ENCODE results near the gene CMTM6.

GRCh38 chr3:32502118-32502945 lies at the start of gene CMTM6:
- TF ChIP-seq CTCF (IDR thresholded peaks at IDR 0.05) (no peak), POLR2A (IDR thresholded peaks at IDR 0.05) (peak; percentile 35 to 76 (median 72))
